ENCODE measurements around the gene CCDC14.
"Not testable (repeated sequence)": the region's sequence is repeated elsewhere in the genome, so short reads cannot be mapped to it uniquely, and the experiment has no call there.

The CCDC14 gene

DNA sequence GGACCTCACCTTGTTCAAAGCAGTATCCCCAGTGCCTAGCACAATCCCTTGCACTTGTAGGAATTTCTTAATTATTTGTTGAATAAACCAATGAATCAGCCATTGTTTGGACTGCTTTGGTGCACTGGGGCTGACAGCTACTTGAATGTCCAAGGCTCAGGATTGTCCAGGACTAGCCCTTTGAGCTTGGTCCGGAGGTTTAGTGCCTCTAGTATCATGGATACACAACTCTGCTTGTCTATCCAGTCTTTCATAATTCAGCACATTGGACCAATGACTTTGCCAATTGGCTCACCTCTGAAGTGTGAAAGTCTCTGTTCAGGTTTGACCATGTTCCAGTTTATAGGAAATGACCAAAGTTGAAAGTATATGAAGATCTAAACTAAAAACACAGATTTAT is 3.8 kb upstream of the CCDC14 start:
- not testable (repeated sequence) for DNase-seq (ENCODE audit: low spot score)

DNA sequence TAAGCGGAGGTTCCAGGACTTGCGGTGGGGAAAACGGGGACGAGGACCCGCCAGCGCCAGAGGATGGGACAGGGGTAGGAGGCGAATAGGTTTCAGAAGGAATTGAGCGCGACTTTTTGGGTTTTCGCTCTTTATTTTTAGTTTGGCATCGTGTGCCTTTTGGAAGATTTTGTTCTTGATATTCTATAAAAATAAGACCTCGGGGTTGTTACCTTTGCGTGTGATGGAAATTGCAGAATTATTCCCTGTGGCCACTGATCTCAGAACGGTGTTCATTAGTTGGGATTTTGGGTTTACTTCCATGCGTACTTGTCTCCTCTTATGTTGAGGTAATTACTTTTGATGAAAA is 453 bp upstream of the CCDC14 start:
- no peak for DNase-seq (ENCODE audit: low spot score)

DNA sequence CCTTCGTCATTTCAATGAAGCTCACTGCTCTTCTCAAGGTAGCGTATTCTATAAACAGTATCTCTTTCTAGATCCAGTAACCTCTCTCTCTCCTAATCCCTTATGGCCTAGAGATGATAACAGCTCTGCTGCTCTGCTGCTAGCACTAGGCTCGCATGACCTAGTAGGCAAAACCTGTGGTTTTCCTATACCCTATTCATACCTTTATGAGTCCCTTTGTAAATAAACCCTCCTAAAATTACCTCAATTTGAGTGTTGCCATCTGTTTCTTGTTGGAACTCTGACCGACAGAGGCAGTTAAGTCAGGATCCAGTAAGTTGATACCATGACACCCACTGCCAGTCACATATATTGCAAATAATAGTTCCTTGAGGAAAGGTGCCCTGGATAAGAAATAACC is 7.3 kb downstream of the CCDC14 start:
- no peak for DNase-seq (ENCODE audit: low spot score)

DNA sequence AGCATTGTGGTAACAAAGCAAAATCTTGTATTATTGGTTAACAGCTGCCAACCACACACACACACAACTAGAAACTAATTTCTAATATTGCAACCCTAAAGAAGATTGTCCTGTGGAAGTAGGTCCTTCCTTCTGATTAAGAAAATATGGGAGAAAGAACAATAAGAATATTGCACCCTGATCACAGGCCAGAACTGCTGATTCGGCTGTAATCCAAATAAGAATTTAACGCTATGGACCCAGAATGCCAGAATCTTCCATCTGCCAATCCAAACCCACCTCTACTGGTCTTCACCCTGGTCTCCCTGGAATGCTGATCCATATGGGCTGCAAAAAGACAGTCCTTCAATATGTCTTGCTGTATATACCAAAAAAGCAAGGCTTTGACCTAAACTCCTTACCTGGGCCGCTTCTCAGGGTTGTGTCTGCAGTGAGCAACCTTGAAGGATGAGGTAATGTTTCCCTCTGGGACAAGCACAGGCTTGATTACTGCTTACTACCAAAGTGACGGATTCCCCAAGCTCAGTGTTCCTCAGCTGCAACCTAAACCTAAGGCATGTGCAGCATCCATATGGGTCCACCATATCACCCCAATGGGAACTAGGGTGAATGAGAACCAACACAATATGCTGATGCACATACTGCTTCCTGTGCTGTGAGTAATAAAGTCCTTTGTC is 8.0 kb downstream of the CCDC14 start:
- DNase-seq (ENCODE audit: low spot score): no peak

DNA sequence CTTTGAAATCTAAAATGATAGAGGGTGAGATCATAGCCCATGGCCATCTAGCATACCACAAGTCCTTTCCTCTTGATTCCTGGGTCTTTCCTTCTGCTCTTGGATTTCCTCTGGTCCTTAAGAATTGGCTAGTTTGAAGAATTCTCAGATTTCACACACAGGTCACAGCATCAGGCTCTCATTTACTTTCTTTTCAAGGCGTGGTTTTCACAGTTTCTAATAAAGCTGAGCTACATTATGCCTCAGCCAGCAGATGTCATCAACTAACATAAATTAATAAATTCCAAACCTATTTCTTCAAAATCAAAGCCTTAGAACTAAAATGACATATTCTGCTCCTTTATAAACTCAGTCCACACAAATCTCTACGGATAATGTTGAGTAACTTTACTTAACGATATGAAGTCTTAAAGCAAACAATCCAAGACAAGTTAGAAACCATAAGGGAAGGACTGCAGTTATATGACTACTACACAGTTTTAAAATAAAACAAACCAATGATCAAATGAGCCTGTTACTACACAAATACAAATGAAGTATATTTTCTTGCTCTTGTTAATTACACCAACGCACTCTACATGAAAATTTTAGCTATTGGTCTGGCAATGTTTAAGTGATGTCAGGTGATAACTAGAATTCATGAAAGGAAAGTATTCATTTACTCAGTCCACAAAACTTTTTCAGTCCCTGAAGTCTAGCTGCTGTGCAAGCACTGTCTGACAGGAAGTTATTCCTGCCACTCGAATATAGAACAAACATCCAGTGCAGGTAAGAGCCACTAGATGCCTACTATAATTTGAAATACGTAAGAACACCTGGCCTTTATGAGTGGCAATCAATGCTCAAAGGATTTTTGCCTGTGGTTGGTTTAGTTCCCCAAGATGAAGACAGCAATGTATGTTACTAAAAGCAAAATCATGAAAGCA is 9.2 kb downstream of the CCDC14 start:
- DNase-seq (ENCODE audit: low spot score): no peak

DNA sequence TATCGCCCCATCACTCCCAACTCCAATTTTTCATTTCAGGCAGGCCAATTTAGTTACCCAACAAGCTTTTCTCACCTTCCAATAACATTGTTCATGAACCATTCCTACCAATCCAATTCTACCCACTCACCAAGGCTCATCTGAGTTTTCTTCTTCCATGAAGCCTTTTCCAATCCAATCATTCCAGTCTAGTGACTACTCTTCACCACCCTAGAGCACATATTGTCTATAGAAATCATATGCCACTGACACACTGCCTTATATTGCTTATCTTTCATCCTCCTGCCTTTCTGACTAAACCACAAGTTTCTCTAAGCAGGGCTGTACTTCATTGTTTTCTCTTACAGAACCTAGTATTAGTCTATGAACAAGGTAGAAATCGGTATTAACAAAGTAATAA is 11.4 kb downstream of the CCDC14 start:
- peak; percentile 14 for DNase-seq (ENCODE audit: low spot score)

DNA sequence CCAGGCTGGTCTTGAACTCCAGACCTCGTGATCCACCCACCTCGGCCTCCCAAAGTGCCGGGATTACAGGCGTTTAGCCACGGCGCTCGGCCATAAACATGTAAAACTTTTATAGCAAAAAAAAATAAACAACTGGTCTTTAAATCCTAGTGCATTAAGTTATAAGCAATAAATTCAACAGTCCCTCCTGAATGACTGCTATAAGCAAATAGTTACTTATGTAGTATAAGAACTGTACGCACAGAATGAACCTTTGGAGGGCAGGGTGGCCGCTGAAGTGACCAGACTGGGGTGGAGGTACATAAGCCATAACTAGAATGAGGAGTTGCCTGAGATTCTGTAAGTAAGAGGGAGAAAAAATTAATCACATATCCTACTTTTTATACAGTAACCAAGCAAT is 12.6 kb downstream of the CCDC14 start:
- no peak for DNase-seq (ENCODE audit: low spot score)

DNA sequence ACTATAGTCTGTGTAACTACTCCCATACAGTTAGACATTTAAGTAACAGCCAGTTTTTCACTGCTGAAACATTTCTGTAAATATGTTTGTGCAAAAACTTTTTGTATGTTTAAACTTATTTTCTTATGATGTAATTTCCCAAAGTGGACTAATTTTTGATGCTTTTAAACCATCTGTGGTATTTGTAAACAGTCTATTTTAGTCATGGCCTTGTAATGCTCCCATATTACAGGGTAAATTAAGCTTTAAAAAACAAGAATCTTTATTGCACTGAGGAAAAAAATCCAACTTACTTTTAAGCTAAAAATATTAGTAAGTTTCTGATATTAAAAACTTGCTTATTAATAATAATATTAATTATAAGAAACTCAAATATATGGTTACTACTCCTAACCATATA is 13.5 kb downstream of the CCDC14 start:
- no peak for DNase-seq (ENCODE audit: low spot score)

DNA sequence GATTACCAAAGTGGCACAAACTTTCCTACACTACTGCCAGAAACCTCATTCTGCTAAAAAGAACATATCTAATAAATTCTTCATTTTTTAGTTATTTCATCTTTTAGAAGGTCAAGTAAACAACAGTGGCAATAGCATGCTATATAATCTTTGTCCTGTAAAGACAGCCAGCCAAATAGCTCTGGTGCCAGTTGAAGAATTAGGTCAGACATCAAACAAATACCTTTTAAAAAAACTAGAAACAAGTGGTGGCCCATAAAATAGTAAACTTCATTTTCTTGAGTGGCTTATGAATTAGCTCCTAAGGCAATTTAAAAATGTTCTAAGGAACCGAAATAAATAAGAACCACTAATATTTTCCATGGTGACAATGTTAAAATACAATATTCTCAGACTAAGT is 19.5 kb downstream of the CCDC14 start:
- no peak for DNase-seq (ENCODE audit: low spot score)

DNA sequence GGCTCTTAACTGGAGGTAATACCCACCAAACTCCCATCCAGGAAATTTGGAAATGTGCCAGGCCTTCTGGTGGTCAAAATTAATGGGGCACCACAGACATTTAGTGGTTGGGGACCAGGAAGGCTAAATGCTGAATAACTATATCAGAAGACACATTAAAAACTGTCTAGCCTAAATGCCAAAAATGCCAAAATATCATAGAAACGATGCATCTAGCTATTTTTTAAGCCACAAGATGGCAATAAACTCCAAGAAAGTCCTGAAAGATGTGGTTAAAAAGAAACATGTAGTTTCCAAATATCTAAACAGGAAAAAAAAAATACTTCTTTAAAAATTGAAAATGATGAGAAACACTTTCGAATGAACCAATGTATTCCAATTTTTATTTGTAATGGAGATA is 19.9 kb downstream of the CCDC14 start:
- no peak for DNase-seq (ENCODE audit: low spot score)

DNA sequence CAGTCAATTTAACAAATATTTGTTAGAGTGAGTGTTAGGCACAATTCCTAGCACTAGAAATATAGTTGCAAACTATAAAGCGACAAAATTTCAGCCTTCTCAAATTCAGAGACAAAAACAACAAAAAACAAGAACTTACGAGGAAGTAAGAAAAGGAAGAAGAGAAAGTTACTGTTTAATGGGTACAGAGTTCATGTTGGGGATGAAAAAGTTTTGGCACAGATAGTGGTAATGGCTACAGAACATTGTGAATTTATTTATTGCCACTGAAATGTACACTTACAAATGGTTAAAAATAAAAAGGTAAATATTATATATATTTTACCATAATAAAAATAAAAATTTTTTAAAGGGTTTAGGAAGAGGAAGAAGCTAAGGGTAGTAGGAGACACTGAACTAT is 21.3 kb downstream of the CCDC14 start:
- no peak for DNase-seq (ENCODE audit: low spot score)

DNA sequence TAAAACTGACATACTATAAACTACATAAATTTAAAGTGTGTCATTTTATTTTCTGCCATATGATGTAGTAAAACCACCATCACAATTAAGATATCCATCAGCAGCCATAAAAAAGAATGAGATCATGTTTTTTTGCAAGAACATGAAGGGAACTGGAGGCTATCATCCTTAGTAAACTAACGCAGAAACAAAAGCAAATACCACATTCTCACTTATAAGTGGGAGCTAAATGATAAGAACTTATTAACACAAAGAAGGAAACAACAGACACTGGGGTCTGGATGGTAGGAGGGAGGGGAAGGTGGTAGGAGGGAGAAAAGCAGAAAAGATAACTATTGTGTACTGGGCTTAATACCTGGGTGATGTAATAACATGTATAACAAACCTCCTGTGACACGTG is 24.6 kb downstream of the CCDC14 start:
- DNase-seq (ENCODE audit: low spot score): no peak

DNA sequence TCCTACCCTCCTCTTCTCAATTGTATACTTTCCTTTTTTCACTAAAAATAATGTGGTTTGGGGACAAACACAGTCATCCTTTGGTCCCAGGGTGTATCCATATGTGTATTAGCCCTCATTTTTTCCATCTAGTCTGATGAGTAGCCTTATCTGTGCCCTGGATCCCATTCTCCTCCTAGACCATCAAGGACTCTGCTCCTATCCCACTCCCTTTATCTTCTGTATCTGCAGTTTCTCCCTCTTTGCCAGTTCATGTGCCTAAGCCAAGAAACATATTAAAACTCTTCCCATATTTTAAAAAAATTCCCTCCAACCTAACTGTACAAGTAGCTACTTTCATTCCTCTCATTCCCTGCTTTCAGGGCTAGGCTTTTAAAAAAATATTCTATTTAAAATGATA is 25.2 kb downstream of the CCDC14 start:
- no peak for DNase-seq (ENCODE audit: low spot score)

DNA sequence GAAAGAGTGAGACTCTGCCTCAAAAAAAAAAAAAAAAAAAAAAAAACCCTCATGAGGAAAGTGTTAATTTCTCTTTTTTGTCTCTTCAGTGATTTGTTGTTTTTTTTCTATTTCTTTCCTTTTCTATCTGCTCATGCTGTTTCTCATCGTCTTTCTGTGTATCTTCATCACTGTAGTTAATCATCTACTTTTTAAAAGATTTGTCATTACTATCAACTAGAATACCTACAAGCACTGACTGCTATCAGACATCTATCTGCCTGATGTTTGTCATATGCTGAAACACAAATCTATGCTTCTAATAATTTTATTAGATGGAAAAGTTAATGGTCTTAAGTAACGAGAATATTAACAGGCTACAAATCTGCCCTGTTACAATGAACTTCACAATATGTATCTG is 26.8 kb downstream of the CCDC14 start:
- peak; percentile 12 for DNase-seq (ENCODE audit: low spot score)

DNA sequence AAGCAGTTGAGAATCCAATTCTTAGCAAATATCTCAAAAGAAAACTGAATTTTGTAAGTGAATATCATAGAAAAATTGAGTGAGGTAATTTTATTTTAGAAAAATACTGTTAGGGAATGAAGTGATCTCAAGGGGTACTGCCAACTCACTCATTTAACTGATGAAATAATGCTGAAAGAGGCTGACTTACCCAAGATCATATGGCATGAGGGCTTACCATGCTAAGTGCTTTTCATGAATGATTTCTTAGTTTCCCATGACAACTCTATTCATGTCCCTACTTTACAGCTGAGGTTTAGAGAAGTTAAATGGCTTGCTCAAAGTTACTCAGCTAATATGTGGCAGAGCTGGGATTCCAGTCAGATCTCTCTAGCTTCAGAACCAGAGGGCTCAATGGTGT is 30.6 kb downstream of the CCDC14 start:
- DNase-seq (ENCODE audit: low spot score): no peak

DNA sequence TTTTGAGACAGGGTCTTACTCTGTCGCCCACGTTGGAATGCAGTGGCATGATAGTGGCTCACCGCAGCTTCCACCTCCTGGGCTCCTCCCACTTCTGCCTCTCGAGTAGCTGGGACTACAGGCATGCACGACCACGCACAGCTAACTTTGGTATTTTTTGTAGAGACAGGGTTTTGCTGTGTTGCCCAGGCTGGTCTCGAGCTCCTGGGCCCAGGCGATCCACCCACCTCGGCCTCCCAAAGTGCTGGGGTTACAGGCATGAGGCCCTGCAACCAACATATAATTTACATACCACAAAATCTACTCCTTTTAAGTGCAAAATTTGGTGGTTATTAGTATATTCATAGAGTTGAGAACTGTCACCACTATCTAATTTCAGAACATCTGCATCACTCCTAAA is 31.7 kb downstream of the CCDC14 start:
- no peak for DNase-seq (ENCODE audit: low spot score)

DNA sequence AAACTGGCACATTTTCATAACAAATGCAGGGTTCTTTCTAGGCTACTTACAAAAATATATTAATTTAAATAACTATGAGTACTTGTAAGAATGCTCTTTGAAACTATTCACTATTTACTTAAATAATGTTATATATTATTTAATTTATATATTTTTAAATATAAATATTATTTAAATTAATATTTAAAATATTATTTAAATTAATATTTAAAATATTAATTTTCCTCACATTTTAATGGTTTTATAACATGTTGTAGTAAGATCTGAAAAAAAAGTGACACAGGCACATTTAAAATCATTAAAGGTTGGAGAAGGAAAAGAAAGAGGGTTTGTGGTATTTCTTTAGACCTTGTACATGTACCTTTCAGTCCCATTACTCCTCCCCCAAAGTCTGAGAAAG is 34.6 kb downstream of the CCDC14 start:
- no peak for DNase-seq (ENCODE audit: low spot score)

DNA sequence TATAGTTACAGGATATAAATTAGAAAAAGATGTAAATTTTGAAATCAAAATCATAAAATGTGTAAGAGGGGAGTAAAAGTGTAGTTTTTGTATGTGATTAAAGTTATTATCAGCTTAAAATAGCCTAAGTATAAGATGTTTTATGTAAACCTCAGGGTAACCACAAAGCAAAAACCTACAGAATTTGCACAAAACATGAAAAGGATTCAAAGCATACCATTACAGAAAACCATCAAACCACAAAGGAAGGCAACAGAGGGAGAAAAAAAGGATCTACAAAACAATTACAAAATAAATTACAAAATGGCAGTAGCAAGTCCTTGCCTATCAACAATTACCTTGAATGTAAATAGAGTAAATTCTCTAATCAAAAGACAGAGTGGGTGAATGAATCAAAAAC is 40.2 kb downstream of the CCDC14 start:
- no peak for DNase-seq (ENCODE audit: low spot score)

DNA sequence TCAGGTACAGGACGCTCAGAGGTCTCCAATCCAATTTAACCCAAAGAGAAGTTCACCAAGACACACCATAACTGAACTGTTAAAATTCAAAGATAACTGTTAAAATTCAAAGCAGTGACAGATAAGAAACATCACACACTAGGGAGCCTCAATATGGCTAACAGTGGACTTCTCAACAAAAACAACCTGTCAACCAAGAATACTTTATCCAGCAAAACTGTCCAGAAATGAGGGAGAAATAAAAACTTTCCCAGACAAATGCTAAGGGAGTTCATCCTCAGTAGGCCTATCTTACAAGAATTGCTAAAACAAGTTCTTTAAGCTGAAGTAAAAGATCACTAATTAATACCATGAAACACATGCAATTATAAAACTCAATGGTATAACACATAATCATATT is 40.6 kb downstream of the CCDC14 start:
- no peak for DNase-seq (ENCODE audit: low spot score)

DNA sequence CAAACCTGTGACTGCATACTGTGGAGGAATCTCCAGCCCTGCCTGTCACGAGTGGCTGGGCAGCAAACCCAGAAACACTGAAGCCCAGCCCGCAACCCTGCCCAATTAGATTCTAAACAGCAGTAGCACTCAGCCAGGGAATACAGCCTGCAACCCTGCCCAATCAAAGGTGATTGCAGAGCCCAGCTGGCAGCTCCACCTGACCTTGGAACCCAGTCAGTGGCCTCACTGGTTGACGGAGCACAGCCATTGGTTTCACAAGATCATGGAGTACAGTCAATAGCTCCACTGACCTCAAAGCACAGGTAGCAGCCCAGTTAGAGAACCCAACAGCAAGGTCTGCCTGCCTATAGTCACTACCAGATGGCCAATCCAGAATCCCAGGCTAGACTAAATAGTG is 41.7 kb downstream of the CCDC14 start:
- peak; percentile 30 for DNase-seq (ENCODE audit: low spot score)

DNA sequence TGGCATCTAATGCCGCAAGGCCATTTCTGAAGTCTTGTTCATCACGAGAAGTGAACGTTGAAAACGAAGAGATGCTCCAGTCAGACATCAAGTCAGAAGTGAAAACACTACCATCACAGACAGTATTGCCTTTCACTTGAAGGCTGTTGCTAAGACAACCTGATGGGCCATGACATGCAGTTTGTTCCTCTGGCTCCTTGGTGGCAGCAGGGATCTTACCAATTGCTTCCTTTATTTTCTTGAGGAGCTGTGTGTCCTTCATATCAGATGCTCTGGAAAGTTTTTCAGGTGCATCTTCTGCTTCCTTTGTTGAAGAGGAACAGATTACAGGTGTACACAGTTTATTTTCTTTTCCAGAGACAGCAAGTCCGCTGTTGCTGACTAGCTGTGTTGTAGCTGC is 46.2 kb downstream of the CCDC14 start:
- no peak for DNase-seq (ENCODE audit: low spot score)

DNA sequence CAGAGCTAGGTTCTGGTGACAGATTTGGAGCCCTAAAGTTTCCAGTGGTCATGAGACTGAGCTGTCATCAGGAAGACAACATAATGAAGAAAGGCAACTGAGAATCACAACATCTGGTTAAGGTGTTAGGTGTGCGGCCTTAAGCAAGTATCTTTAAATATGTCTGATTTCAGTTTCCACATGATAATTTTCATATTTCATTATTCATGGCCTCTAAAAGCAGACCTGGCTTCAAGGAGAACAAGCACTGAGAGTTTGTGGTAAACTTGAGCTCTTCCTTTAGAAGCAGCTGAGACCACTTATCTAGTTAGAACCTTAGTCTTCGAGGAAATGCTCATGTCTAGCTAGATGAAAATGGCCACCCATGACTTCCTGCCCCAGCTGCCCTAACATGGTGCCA is 51.2 kb downstream of the CCDC14 start:
- DNase-seq (ENCODE audit: low spot score): no peak

DNA sequence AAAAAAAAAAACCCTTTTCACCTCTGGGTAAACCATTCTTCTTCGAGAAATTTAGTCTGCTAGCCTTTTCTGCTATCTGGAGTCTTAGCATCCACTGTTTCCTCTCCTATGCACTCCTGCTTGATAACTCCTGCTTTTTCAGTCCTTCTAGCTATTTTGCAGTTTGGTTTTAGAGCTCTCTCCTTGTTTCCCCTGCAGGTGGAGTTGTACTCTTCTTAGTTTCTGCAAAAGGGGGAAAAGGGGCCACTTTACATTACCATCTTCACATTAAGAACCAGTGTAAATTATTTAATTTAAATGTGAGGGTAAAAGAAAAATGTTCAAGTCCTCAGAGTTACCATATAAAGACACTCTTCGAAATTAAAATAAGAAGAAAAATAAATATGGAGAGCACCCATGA is 53.3 kb downstream of the CCDC14 start:
- DNase-seq (ENCODE audit: low spot score): no peak
